A549 (cell line): Measurements from ENCODE around the gene ABCC5. TPM values are rescaled to one million over a fixed set of nuclear protein-coding genes. Genes with fewer than 3 reads are reported as not detected.

Experiments
- ATAC-seq, 2 experiments: fragments of 200-7000 bp in 1 of 2; fragments of >200 bp in 1 of 2; cut with Nextera tagmentation in 1 of 2; cut with Tn5 transposase in 1 of 2; 3 replicates each; pipeline versions ENCODE4 v1.8.0 to v1.9.1; 2018 to 2020; ENCODE audit warnings: mild to moderate bottlenecking in 1 of 2, moderate library complexity in 1 of 2
- CTCF ChIA-PET: fragments of 300-600 bp; sonication (Branson Sonifier 250); formaldehyde crosslinking; extraction: SDS; loops from one replicate; lab custom pipeline; 2021; ENCODE audit warnings: antibody characterized with exemption, inconsistent platforms; lab: Yijun Ruan, JAX
- POLR2A ChIA-PET: fragments of 350-600 bp; formaldehyde crosslinking; extraction: SDS; loops from one replicate; lab custom pipeline; 2021; ENCODE audit warnings: antibody characterized with exemption, inconsistent platforms; lab: Yijun Ruan, JAX
- DNase-seq, 2 experiments: peaks; one replicate each; pipeline versions ENCODE4 v3.0.0 to v3.0.0-alpha.2; 2011 to 2016; ENCODE audit warnings: low read depth in 1 of 2, low spot score in 1 of 2
- FAIRE-seq: peaks from 2 replicates; lab custom pipeline; 2011; peaks lifted over from hg19 to GRCh38; lab: Jason Lieb, UNC
- H3K27ac ChIP-seq, 2 experiments: fragments of >200 bp; sonication (Bioruptor Twin); formaldehyde crosslinking; 3 replicates each; pipeline ENCODE4 v1.5.1; 2016 to 2017
- H3K4me1 ChIP-seq: fragments of >200 bp; sonication (Bioruptor Twin); formaldehyde crosslinking; 3 replicates; pipeline ENCODE4 v1.6.1; 2016
- H3K4me2 ChIP-seq: fragments of >200 bp; sonication (Bioruptor Twin); formaldehyde crosslinking; 3 replicates; pipeline ENCODE4 v1.6.1; 2016
- H3K4me3 ChIP-seq: fragments of >200 bp; sonication (Bioruptor Twin); formaldehyde crosslinking; 3 replicates; pipeline ENCODE4 v1.5.1; 2016
- H3K9me3 ChIP-seq: fragments of >200 bp; sonication (Bioruptor Twin); formaldehyde crosslinking; 3 replicates; pipeline ENCODE4 v1.6.1; 2016
- CBX2 ChIP-seq: fragments of 200-600 bp; sonication (generic); IDR thresholded peaks from 2 replicates; pipeline ENCODE4 v1.6.1; 2016; ENCODE audit warnings: low read depth, mild to moderate bottlenecking, borderline replicate concordance
- EHF ChIP-seq: fragments of 250-450 bp; sonication (Bioruptor Pico); IDR thresholded peaks from 2 replicates; pipeline ENCODE4 v1.5.0; 2020; ENCODE audit warnings: mild to moderate bottlenecking
- FOSB ChIP-seq: fragments of 250-450 bp; sonication (Bioruptor Pico); IDR thresholded peaks from 2 replicates; pipeline ENCODE4 v1.5.0; 2020; ENCODE audit warnings: mild to moderate bottlenecking, moderate library complexity
- FOSL2 ChIP-seq, 2 experiments: fragments of 450-650 bp in 1 of 2; fragments of >200 bp in 1 of 2; sonication (Bioruptor Twin) in 1 of 2; formaldehyde crosslinking; IDR thresholded peaks; 2 replicates each; pipeline versions ENCODE4 v1.5.0 to v1.6.1; 2016 to 2020; ENCODE audit warnings: mild to moderate bottlenecking in 1 of 2, moderate library complexity in 1 of 2
- FOXS1 ChIP-seq: fragments of 250-450 bp; sonication (Bioruptor Pico); IDR thresholded peaks from 2 replicates; pipeline ENCODE4 v1.5.0; 2020; ENCODE audit warnings: mild to moderate bottlenecking, moderate library complexity
- GATA3 ChIP-seq: IDR thresholded peaks from 2 replicates; pipeline ENCODE4 v1.6.1; 2012; ENCODE audit warnings: borderline replicate concordance
- HDAC2 ChIP-seq: fragments of 200-600 bp; sonication (generic); IDR thresholded peaks from 2 replicates; pipeline ENCODE4 v1.6.1; 2016
- HES2 ChIP-seq: fragments of >200 bp; sonication (Bioruptor Twin); formaldehyde crosslinking; IDR thresholded peaks from 2 replicates; pipeline ENCODE4 v1.6.1; 2016
- HOXA7 ChIP-seq: fragments of 250-450 bp; sonication (Bioruptor Pico); IDR thresholded peaks from 2 replicates; pipeline ENCODE4 v1.5.0; 2020; ENCODE audit warnings: mild to moderate bottlenecking, moderate library complexity
- HOXB5 ChIP-seq: fragments of 250-450 bp; sonication (Bioruptor Pico); IDR thresholded peaks from 2 replicates; pipeline ENCODE4 v1.5.0; 2020; ENCODE audit warnings: mild to moderate bottlenecking, moderate library complexity
- JUNB ChIP-seq: fragments of >200 bp; sonication (Bioruptor Twin); formaldehyde crosslinking; IDR thresholded peaks from 2 replicates; pipeline ENCODE4 v1.6.1; 2016
- MAX ChIP-seq: IDR thresholded peaks from 2 replicates; pipeline ENCODE4 v1.6.1; 2012
- MAZ ChIP-seq: fragments of 150-350 bp; IDR thresholded peaks from 2 replicates; pipeline ENCODE4 v1.6.1; 2014; ENCODE audit warnings: antibody characterized with exemption, low read depth, low read length, borderline replicate concordance
- NFE2L2 ChIP-seq: fragments of 150-350 bp; conservative IDR thresholded peaks from 2 replicates; pipeline ENCODE4 v1.6.1; 2014; ENCODE audit warnings: low read length
- NPAS2 ChIP-seq: fragments of 250-450 bp; sonication (Bioruptor Pico); IDR thresholded peaks from 2 replicates; pipeline ENCODE4 v1.8.0; 2022; ENCODE audit warnings: mild to moderate bottlenecking, moderate library complexity, borderline replicate concordance
- NR3C1 ChIP-seq: fragments of >200 bp; sonication (Bioruptor Twin); formaldehyde crosslinking; IDR thresholded peaks from 3 replicates; pipeline ENCODE4 v1.6.1; 2017
- PBX3 ChIP-seq: IDR thresholded peaks from 2 replicates; pipeline ENCODE4 v1.6.1; 2012
- POLR2AphosphoS2 ChIP-seq: conservative IDR thresholded peaks from 2 replicates; pipeline ENCODE4 v1.6.1; 2012; ENCODE audit warnings: low read length, improper control_type of control experiment, inconsistent platforms
- RNF2 ChIP-seq: fragments of 200-600 bp; sonication (generic); IDR thresholded peaks from 2 replicates; pipeline ENCODE4 v1.6.1; 2016; ENCODE audit warnings: low read depth, mild to moderate bottlenecking, antibody characterized with exemption, moderate library complexity, borderline replicate concordance
- TFCP2L1 ChIP-seq: fragments of 250-450 bp; sonication (Bioruptor Pico); IDR thresholded peaks from 2 replicates; pipeline ENCODE4 v1.5.0; 2021; ENCODE audit warnings: mild to moderate bottlenecking
- ZSCAN20 ChIP-seq: fragments of 250-450 bp; sonication (Bioruptor Pico); IDR thresholded peaks from 2 replicates; pipeline ENCODE4 v1.8.0; 2022; ENCODE audit warnings: mild to moderate bottlenecking, moderate library complexity
- WGBS: methylation state at CpG from one replicate; pipeline ENCODE4 v1.1.6; 2017; ENCODE audit errors: missing lambda C conversion rate; 5-methylcytosine and 5-hydroxymethylcytosine counted together
- polyA plus RNA-seq, 4 experiments: library from polyadenylated mRNA; depleted of rRNA in 3 of 4; stranded (reverse); fragments of >200 nt; fragmentation: RNase III in 1 of 4; extraction: RNeasy Plus Mini Kit Qiagen cat#74134 plus additional on column Dnase treatment in 1 of 4; gene quantifications; 2 replicates in 3 of 4; 3 replicates in 1 of 4; pipeline ENCODE4 v1.2.3, GENCODE V29; 2011 to 2017
- TF ChIP-seq, protein P1 (sequence below): fragments of 150-350 bp; IDR thresholded peaks from 2 replicates; pipeline ENCODE4 v1.6.1; 2014; ENCODE audit warnings: low read depth, mild to moderate bottlenecking, low read length
- TF ChIP-seq, protein P2 (sequence below): fragments of 450-650 bp; IDR thresholded peaks from 2 replicates; pipeline ENCODE4 v1.6.1; 2014; ENCODE audit warnings: antibody characterized with exemption
- TF ChIP-seq, protein P3 (sequence below): fragments of 250-450 bp; sonication (Bioruptor Pico); IDR thresholded peaks from 2 replicates; pipeline ENCODE4 v1.5.0; 2021; ENCODE audit warnings: mild to moderate bottlenecking, moderate library complexity, borderline replicate concordance
- TF ChIP-seq, protein P4 (sequence below): fragments of 200-600 bp; sonication (generic); IDR thresholded peaks from 2 replicates; pipeline ENCODE4 v1.6.1; 2016; ENCODE audit warnings: antibody characterized with exemption, mild to moderate bottlenecking, moderate library complexity

Gene ABCC5
- polyA plus RNA-seq, 2 of the 4 experiments (the other 2 are of a cell fraction), result 14.2 to 20.7 TPM

GRCh38 chr3:184011230-184011876 is 6.3 kb downstream of the ABCC5 start:
- CTCF ChIA-PET, result interaction anchor here (1.0 to 1.4 kb wide), 2 partner anchors 14 to 116 kb away, joined by 3 to 4 read pairs; no protein-coding TSS in a partner anchor
- H3K4me1 ChIP-seq, result peaks cover 10% of the 10 kb centered on the region
- TF ChIP-seq CBX2 (no peak), ZSCAN20 (CRISPR knock-in tag) (no peak), PBX3 (no peak), FOXS1 (CRISPR knock-in tag) (no peak), HOXA7 (CRISPR knock-in tag) (no peak), NFE2L2 (no peak), GATA3 (no peak), EHF (no peak), HOXB5 (CRISPR knock-in tag) (no peak)
- TF ChIP-seq, protein P1, sequence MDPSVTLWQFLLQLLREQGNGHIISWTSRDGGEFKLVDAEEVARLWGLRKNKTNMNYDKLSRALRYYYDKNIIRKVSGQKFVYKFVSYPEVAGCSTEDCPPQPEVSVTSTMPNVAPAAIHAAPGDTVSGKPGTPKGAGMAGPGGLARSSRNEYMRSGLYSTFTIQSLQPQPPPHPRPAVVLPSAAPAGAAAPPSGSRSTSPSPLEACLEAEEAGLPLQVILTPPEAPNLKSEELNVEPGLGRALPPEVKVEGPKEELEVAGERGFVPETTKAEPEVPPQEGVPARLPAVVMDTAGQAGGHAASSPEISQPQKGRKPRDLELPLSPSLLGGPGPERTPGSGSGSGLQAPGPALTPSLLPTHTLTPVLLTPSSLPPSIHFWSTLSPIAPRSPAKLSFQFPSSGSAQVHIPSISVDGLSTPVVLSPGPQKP, result no peak
- TF ChIP-seq, protein P2, sequence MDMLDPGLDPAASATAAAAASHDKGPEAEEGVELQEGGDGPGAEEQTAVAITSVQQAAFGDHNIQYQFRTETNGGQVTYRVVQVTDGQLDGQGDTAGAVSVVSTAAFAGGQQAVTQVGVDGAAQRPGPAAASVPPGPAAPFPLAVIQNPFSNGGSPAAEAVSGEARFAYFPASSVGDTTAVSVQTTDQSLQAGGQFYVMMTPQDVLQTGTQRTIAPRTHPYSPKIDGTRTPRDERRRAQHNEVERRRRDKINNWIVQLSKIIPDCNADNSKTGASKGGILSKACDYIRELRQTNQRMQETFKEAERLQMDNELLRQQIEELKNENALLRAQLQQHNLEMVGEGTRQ, result no peak
- TF ChIP-seq, protein P3, sequence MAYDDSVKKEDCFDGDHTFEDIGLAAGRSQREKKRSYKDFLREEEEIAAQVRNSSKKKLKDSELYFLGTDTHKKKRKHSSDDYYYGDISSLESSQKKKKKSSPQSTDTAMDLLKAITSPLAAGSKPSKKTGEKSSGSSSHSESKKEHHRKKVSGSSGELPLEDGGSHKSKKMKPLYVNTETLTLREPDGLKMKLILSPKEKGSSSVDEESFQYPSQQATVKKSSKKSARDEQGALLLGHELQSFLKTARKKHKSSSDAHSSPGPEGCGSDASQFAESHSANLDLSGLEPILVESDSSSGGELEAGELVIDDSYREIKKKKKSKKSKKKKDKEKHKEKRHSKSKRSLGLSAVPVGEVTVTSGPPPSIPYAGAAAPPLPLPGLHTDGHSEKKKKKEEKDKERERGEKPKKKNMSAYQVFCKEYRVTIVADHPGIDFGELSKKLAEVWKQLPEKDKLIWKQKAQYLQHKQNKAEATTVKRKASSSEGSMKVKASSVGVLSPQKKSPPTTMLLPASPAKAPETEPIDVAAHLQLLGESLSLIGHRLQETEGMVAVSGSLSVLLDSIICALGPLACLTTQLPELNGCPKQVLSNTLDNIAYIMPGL (CRISPR knock-in tag), result no peak
- TF ChIP-seq, all 56 proteins: peak for 0
- DNase-seq (no peak), FAIRE-seq (no peak), ATAC-seq (no peak)
- no peak overlapping the region for H3K4me2 ChIP-seq
- no peak overlapping the region for H3K27ac ChIP-seq
- POLR2A ChIA-PET, result no interaction called here
- H3K9me3 ChIP-seq, result no peaks in the 10 kb centered on the region
- no peak overlapping the region for H3K4me3 ChIP-seq
- WGBS, result 88% methylated on average over 4 of the region's 4 CpGs

GRCh38 chr3:184008161-184008560 is 9.5 kb downstream of the ABCC5 start:
- H3K27ac ChIP-seq, result no peak overlapping the region
- no peaks in the 10 kb centered on the region for H3K9me3 ChIP-seq
- H3K4me2 ChIP-seq, result no peak overlapping the region
- ChIA-PET POLR2A (no interaction called here), CTCF (no interaction called here)
- H3K4me1 ChIP-seq, result peaks cover 11% of the 10 kb centered on the region
- no peak for DNase-seq
- no peak overlapping the region for H3K4me3 ChIP-seq
- 64% methylated on average over 3 of the region's 3 CpGs for WGBS
- ATAC-seq, result no peak
- no peak for FAIRE-seq
- no peak for TF ChIP-seq NPAS2 (CRISPR knock-in tag)
- TF ChIP-seq FOSB (CRISPR knock-in tag), result no peak
- TF ChIP-seq FOSL2 (IDR thresholded peaks at IDR 0.05), result no peak
- TF ChIP-seq FOSL2 (CRISPR knock-in tag; IDR thresholded peaks at IDR 0.05), result no peak
- no peak for TF ChIP-seq HDAC2
- no peak for TF ChIP-seq HOXB5 (CRISPR knock-in tag)
- TF ChIP-seq JUNB, result no peak
- no peak for TF ChIP-seq NR3C1
- TF ChIP-seq, protein P4, sequence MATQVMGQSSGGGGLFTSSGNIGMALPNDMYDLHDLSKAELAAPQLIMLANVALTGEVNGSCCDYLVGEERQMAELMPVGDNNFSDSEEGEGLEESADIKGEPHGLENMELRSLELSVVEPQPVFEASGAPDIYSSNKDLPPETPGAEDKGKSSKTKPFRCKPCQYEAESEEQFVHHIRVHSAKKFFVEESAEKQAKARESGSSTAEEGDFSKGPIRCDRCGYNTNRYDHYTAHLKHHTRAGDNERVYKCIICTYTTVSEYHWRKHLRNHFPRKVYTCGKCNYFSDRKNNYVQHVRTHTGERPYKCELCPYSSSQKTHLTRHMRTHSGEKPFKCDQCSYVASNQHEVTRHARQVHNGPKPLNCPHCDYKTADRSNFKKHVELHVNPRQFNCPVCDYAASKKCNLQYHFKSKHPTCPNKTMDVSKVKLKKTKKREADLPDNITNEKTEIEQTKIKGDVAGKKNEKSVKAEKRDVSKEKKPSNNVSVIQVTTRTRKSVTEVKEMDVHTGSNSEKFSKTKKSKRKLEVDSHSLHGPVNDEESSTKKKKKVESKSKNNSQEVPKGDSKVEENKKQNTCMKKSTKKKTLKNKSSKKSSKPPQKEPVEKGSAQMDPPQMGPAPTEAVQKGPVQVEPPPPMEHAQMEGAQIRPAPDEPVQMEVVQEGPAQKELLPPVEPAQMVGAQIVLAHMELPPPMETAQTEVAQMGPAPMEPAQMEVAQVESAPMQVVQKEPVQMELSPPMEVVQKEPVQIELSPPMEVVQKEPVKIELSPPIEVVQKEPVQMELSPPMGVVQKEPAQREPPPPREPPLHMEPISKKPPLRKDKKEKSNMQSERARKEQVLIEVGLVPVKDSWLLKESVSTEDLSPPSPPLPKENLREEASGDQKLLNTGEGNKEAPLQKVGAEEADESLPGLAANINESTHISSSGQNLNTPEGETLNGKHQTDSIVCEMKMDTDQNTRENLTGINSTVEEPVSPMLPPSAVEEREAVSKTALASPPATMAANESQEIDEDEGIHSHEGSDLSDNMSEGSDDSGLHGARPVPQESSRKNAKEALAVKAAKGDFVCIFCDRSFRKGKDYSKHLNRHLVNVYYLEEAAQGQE, result no peak
- TF ChIP-seq POLR2AphosphoS2, result no peak
- TF ChIP-seq MAZ, result no peak
- no peak for TF ChIP-seq MAX
- TF ChIP-seq, protein P1, result no peak
- TF ChIP-seq RNF2, result no peak
- no peak for TF ChIP-seq TFCP2L1 (CRISPR knock-in tag)
- no peak for TF ChIP-seq HES2
